Mucosa of descending colon (tissue), 3 donors: Measurements from ENCODE around the gene ELF2. TPM values are rescaled to one million over a fixed set of nuclear protein-coding genes. Genes with fewer than 3 reads are reported as not detected.
"Not testable (repeated sequence)": the region's sequence is repeated elsewhere in the genome, so short reads cannot be mapped to it uniquely, and the experiment has no call there.

Experiments used
- ATAC-seq: fragments of 200-7000 bp; cut with Tn5 transposase; one replicate; pipeline ENCODE4 v1.9.1; 2020; ENCODE audit warnings: mild to moderate bottlenecking, moderate library complexity
- DNase-seq, 3 donors: peaks; one replicate each; pipeline ENCODE4 v3.0.0-alpha.2; 2020
- H3K36me3 ChIP-seq: fragments of 200-600 bp; one replicate; pipeline ENCODE4 v1.8.0; 2021; ENCODE audit warnings: low read depth, mild to moderate bottlenecking
- H3K4me1 ChIP-seq: fragments of 200-600 bp; one replicate; pipeline ENCODE4 v1.8.0; 2021; ENCODE audit warnings: low read depth, mild to moderate bottlenecking
- H3K4me3 ChIP-seq: fragments of 200-600 bp; one replicate; pipeline ENCODE4 v1.8.0; 2021; ENCODE audit warnings: mild to moderate bottlenecking
- H3K9me3 ChIP-seq: fragments of 200-600 bp; one replicate; pipeline ENCODE4 v1.8.0; 2021; ENCODE audit warnings: mild to moderate bottlenecking
- intact Hi-C, 2 donors: fragments of 100-400 bp; cut with DNase I in 1 of 2; cut with micrococcal nuclease in 1 of 2; formaldehyde crosslinking; loops; one replicate each; pipeline versions ENCODE4 v1.11.0 to v1.11.1; 2022; cut with DNase I, micrococcal nuclease
- total RNA-seq, 3 donors: library from RNA; stranded (reverse); fragmentation: NEBNext Ultra II Directional in 2 of 3; extraction: Animal tissue kit (Norgen Biotek cat#: 25700) in 2 of 3; gene quantifications; one replicate each; pipeline versions ENCODE4 v1.2.1 to v1.2.4, GENCODE V29; 2021 to 2023
- TF ChIP-seq, protein P1 (sequence below): fragments of 200-600 bp; IDR thresholded peaks from one replicate; pipeline ENCODE4 v1.8.0; 2022; ENCODE audit warnings: antibody characterized with exemption, mild to moderate bottlenecking
- donor health status: DM: no; HTN: no; CAD: no; lungs with moderate emphysema.
- donor health status: DM: no; HTN: no; CAD: no.
- donor health status: DM: no; HTN: yes; CAD: no.

Gene ELF2
- total RNA-seq, 3 donors from 2014 or later, result 34.9 to 67.2 (median 51.9) TPM

DNA sequence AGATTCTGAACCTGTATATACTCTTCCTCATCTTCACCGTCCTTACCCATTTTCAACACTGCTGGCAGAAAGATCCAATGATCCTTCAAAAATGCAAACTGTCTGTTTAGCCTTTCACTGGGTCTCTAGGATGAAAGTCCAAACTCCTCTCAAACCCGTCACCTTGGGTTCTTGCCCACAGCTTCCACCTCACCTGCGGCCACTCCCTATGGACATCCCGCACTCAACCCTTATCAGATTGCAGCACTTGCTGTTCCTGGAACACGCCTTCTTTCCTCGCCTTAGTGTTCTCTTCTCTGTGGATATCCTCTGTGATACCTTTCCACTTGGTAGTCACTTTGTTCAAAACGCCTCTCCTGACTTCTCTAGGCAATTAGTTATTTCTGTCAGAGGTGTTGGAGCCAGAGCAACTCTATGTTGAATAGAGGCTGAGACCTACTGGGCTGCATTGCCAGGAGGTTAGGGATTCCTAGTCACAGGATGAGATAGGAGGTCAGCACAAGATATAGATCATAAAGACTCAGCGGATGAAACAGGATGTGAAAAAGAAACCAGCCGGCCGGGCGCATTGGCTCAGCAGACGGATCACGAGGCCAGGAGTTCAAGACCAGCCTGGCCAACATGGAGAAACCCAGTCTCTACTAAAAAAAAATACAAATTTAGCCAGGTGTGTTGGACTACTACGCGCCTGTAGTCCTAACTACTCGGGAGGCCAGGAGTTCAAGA is 165.6 kb downstream of the ELF2 start:
- ATAC-seq, result peak; percentile 60
- intact Hi-C loops, result no loop called here
- Histone ChIP-seq H3K36me3 (no peaks in the 10 kb centered on the region), H3K4me3 (no peak overlapping the region), H3K9me3 (peaks cover 2% of the 10 kb centered on the region), H3K4me1 (peaks cover 18% of the 10 kb centered on the region)
- TF ChIP-seq, protein P1, sequence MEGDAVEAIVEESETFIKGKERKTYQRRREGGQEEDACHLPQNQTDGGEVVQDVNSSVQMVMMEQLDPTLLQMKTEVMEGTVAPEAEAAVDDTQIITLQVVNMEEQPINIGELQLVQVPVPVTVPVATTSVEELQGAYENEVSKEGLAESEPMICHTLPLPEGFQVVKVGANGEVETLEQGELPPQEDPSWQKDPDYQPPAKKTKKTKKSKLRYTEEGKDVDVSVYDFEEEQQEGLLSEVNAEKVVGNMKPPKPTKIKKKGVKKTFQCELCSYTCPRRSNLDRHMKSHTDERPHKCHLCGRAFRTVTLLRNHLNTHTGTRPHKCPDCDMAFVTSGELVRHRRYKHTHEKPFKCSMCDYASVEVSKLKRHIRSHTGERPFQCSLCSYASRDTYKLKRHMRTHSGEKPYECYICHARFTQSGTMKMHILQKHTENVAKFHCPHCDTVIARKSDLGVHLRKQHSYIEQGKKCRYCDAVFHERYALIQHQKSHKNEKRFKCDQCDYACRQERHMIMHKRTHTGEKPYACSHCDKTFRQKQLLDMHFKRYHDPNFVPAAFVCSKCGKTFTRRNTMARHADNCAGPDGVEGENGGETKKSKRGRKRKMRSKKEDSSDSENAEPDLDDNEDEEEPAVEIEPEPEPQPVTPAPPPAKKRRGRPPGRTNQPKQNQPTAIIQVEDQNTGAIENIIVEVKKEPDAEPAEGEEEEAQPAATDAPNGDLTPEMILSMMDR, result no peak
- peak; percentile 67 to 75 (median 70) for DNase-seq

DNA sequence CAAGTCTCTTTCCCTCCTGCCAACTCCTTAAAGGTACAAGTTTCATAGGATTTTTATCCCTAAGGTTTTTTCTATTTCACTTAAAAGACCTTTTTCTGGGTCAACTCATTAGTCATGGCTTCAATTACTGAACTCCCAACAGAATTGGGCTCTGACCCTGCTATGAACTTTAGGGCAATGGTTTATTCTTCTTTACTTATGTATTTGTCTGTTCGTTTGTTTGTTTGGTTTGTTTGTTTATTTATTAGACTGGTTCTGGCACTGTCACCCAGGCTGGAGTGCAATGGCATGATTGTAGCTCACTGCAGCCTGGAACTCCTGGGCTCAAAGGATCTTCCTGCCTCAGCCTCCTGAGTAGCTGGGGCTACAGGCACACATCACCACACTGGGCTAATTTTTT is 167.3 kb downstream of the ELF2 start:
- H3K4me1 ChIP-seq, result peaks cover 11% of the 10 kb centered on the region
- ATAC-seq (no peak), DNase-seq (no peak)
- TF ChIP-seq, protein P1, result no peak
- intact Hi-C loops, result no loop called here
- H3K4me3 ChIP-seq, result no peak overlapping the region
- no peaks in the 10 kb centered on the region for H3K36me3 ChIP-seq
- H3K9me3 ChIP-seq, result peaks cover 2% of the 10 kb centered on the region

DNA sequence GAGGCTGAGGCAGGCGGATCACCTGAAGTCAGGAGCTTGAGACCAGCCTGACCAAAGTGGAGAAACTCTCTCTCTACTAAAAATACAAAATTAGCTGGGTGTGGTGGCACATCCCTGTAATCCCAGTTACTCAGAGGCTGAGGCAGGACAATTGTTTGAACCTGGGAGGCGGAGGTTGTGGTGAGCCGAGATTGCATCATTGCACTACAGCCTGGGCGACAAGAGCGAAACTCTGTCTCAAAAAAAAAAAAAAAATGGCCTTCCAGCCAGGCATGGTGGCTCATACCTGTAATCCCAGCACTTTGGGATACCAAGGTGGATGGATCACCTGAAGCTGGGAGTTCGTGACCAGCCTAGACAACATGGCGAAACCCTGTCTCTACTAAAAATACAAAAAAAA is 168.7 kb downstream of the ELF2 start:
- intact Hi-C loops, ATAC-seq, H3K9me3 ChIP-seq, DNase-seq, H3K4me3 ChIP-seq, H3K4me1 ChIP-seq, H3K36me3 ChIP-seq: not testable (repeated sequence)

DNA sequence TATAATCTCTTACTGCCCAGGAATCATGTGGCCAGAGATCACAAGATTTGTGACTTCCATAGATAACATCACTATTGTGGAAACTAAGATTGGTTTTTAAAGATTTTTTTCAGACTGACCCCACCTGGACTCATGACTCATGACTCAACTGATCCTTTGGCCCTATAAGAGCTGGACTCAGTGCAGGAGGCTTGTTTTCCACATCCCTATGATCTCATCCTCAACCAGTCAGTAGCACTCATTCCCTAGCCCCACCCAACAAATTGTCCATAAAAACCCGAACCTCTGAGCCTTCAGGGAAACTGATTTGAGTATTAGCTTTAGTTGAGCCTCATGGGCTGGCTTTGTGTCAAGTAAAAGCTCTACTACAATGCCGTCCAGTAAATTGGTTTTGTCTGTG is 169.4 kb downstream of the ELF2 start:
- ATAC-seq (peak; percentile 79), DNase-seq (no peak)
- Histone ChIP-seq H3K9me3 (peaks cover 2% of the 10 kb centered on the region), H3K36me3 (no peaks in the 10 kb centered on the region), H3K4me3 (no peak overlapping the region), H3K4me1 (peaks cover 8% of the 10 kb centered on the region)
- TF ChIP-seq, protein P1, result no peak
- intact Hi-C loops, result no loop called here

Other genes starting within 250 kb of the ELF2 start
- 10 to 100 TPM in 2 of 3 donors, 1 to 10 TPM in 1; 7.9 to 11.6 (median 10.1) TPM for gene NOCT, start 161.4 kb downstream of the ELF2 start, total RNA-seq
- gene MGARP, start 103.0 kb upstream of the ELF2 start, total RNA-seq, result under 1 TPM in 2 of 3 donors, not detected in 1; 0.29 to 0.73 TPM
- 10 to 100 TPM; 28.2 to 47.4 (median 33.2) TPM for gene NAA15, start 124.3 kb upstream of the ELF2 start, total RNA-seq
- 10 to 100 TPM; 68.0 to 89.3 (median 85.8) TPM for gene NDUFC1, start 125.3 kb upstream of the ELF2 start, total RNA-seq